Upper lobe of right lung (tissue), 1 donor: ENCODE measurements around the gene EHMT2. TPM values are rescaled to one million over a fixed set of nuclear protein-coding genes. Genes with fewer than 3 reads are reported as not detected.

Experiments
- ATAC-seq: fragments of 200-7000 bp; cut with Tn5 transposase; one replicate; pipeline ENCODE4 v1.9.1; 2020; ENCODE audit warnings: mild to moderate bottlenecking, moderate library complexity
- DNase-seq: peaks from one replicate; pipeline ENCODE4 v3.0.0-alpha.2; 2020
- H3K27ac ChIP-seq: fragments of 200-600 bp; one replicate; pipeline ENCODE4 v1.8.0; 2022
- H3K27me3 ChIP-seq: fragments of 200-600 bp; one replicate; pipeline ENCODE4 v1.8.0; 2022; ENCODE audit warnings: mild to moderate bottlenecking
- H3K36me3 ChIP-seq: fragments of 200-600 bp; one replicate; pipeline ENCODE4 v1.8.0; 2022
- H3K4me1 ChIP-seq: fragments of 200-600 bp; one replicate; pipeline ENCODE4 v1.8.0; 2022
- H3K4me3 ChIP-seq: fragments of 200-600 bp; one replicate; pipeline ENCODE4 v1.8.0; 2022; ENCODE audit warnings: mild to moderate bottlenecking
- H3K9me3 ChIP-seq: fragments of 200-600 bp; one replicate; pipeline ENCODE4 v1.8.0; 2022
- CTCF ChIP-seq: fragments of 200-600 bp; IDR thresholded peaks from one replicate; pipeline ENCODE4 v1.8.0; 2022; ENCODE audit warnings: antibody characterized with exemption
- intact Hi-C: fragments of 100-400 bp; cut with DNase I; formaldehyde crosslinking; loops from one replicate; pipeline ENCODE4 v1.11.0; 2022
- total RNA-seq: library from RNA; stranded (reverse); fragmentation: NEBNext Ultra II Directional; extraction: Animal tissue kit (Norgen Biotek cat#: 25700); gene quantifications from one replicate; pipeline ENCODE4 v1.2.1, GENCODE V29; 2021
- donor health status: DM: no; HTN: yes; CAD: no; lungs with severe emphysema.

EHMT2 gene
- total RNA-seq, 1 donor from 2014 or later = 36.0 TPM

GRCh38 chr6:31837369-31838113 lies 60.0 kb downstream of the EHMT2 start:
- DNase-seq (no peak), ATAC-seq (no peak)
- peak overlapping the region; percentile 86 for H3K4me3 ChIP-seq
- no peak for TF ChIP-seq CTCF
- peaks cover 43% of the 10 kb centered on the region for H3K36me3 ChIP-seq
- no peaks in the 10 kb centered on the region for H3K9me3 ChIP-seq
- intact Hi-C loops = loop anchor here (10.0 kb wide), 1 partner anchor 143 kb away; no protein-coding TSS in a partner anchor
- peak overlapping the region; percentile 93 for H3K27ac ChIP-seq
- H3K4me1 ChIP-seq = peaks cover 33% of the 10 kb centered on the region
- H3K27me3 ChIP-seq = no peaks in the 10 kb centered on the region

- Histone ChIP-seq H3K27ac (peak overlapping the region; percentile 93), H3K9me3 (no peaks in the 10 kb centered on the region), H3K36me3 (peaks cover 43% of the 10 kb centered on the region), H3K4me1 (peaks cover 38% of the 10 kb centered on the region), H3K27me3 (no peaks in the 10 kb centered on the region), H3K4me3 (peak overlapping the region; percentile 86)
- TF ChIP-seq CTCF = no peak
- ATAC-seq (no peak), DNase-seq (no peak)
- intact Hi-C loops = loop anchor here (10.0 kb wide), 1 partner anchor 142 kb away; no protein-coding TSS in a partner anchor
These were observed 60.8 kb downstream of the EHMT2 start for GRCh38 chr6:31836474-31837368.

GRCh38 chr6:31836047-31836473 lies 61.4 kb downstream of the EHMT2 start:
- intact Hi-C loops = loop anchor here (10.0 kb wide), 1 partner anchor 141 kb away; no protein-coding TSS in a partner anchor
- peaks cover 44% of the 10 kb centered on the region for H3K4me1 ChIP-seq
- ATAC-seq = no peak

GRCh38 chr6:31834367-31835250 lies 62.9 kb downstream of the EHMT2 start:
- Histone ChIP-seq H3K27me3 (no peaks in the 10 kb centered on the region), H3K9me3 (no peaks in the 10 kb centered on the region), H3K4me3 (peak overlapping the region; percentile 86), H3K27ac (peak overlapping the region; percentile 93), H3K36me3 (peaks cover 27% of the 10 kb centered on the region), H3K4me1 (peaks cover 49% of the 10 kb centered on the region)
- ATAC-seq (peak; percentile 91), DNase-seq (peak; percentile 94)
- no peak for TF ChIP-seq CTCF
- intact Hi-C loops = loop anchor here (10.0 kb wide), 1 partner anchor 140 kb away; no protein-coding TSS in a partner anchor

More at GRCh38 chr6:31836047-31836473, 61.4 kb downstream of the EHMT2 start:
- peak overlapping the region; percentile 93 for H3K27ac ChIP-seq
- no peaks in the 10 kb centered on the region for H3K9me3 ChIP-seq
- no peak for TF ChIP-seq CTCF
- H3K36me3 ChIP-seq = peaks cover 42% of the 10 kb centered on the region
- peak overlapping the region; percentile 86 for H3K4me3 ChIP-seq
- no peaks in the 10 kb centered on the region for H3K27me3 ChIP-seq
- DNase-seq = no peak
